Measurements from ENCODE around the gene CRISP1. TPM values are rescaled to one million over a fixed set of nuclear protein-coding genes. Genes with fewer than 3 reads are reported as not detected.

The CRISP1 gene, protein sequence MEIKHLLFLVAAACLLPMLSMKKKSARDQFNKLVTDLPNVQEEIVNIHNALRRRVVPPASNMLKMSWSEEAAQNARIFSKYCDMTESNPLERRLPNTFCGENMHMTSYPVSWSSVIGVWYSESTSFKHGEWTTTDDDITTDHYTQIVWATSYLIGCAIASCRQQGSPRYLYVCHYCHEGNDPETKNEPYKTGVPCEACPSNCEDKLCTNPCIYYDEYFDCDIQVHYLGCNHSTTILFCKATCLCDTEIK
- not detected in 2 replicates for total RNA-seq

DNA sequence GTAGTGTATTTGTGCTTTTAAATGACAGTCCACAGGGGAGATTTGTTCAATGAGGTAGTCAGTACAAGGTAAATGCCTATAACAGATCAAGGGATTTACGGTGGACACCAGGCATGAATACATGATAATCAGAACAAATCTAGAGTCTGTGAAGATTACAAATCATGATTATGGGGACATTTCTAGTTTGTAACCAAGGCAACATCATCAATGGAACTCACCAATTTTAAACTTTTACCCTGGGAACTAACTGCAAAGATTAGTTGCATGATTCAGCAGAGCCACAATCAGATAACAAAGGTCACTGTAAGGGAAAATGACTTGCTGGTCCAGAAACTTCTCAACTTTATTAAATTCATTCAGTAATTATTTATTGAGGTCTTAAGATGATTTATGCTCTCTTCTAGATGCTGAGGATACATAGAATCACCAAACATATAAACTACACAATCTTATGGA, at the start of gene CRISP1:
Gene CRISP1, minus strand, starts transcription at position 51 of the 459 bp plus-strand sequence. CDS start 9,135 bp downstream, outside the sequence.

DNA sequence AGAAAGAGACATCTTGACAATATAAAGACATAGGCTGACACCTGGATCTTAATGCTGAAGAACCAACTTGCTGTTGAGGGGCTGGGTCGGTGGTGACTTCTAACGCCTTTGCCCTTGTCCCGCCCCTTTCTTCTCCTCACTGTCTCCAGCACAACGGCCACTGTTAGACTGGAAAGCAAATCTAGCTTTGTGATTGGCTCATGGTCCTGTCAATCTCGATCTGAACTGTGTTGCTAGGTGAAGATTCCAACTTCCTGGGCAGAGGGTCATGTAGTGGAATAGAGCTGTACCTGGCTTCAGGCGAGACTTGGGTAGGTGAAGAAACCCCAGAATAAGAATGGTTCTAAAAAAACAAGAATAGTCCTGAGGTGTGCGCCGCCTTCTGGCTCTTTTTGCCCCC, 79.2 kb downstream of the CRISP1 start, which contains the start of gene PGK2:
Gene PGK2, minus strand, starts transcription at position 110 of the 400 bp plus-strand sequence. Its CDS starts 98 bp downstream, at position 12.

Other genes with a start within 250 kb of the CRISP1 start
- not detected in 2 replicates for gene RHAG, start 229.7 kb downstream of the CRISP1 start, total RNA-seq
- not detected in 2 replicates for gene CRISP2, start 153.0 kb downstream of the CRISP1 start, total RNA-seq
- 0.07 and 0.34 TPM in 2 replicates for gene CRISP3, start 122.1 kb downstream of the CRISP1 start, total RNA-seq
- gene PGK2, start 79.2 kb downstream of the CRISP1 start, total RNA-seq, result not detected in 2 replicates
- gene DEFB114, start 97.6 kb upstream of the CRISP1 start, total RNA-seq, result not detected in 2 replicates
- gene DEFB113, start 103.1 kb upstream of the CRISP1 start, total RNA-seq, result not detected in 2 replicates
- not detected in 2 replicates for gene DEFB110, start 155.5 kb upstream of the CRISP1 start, total RNA-seq
- not detected in 2 replicates for gene DEFB112, start 183.4 kb upstream of the CRISP1 start, total RNA-seq